ENCODE results near the gene MARCHF3.
"Not testable (repeated sequence)": the region's sequence is repeated elsewhere in the genome, so short reads cannot be mapped to it uniquely, and the experiment has no call there.

The MARCHF3 gene

DNA sequence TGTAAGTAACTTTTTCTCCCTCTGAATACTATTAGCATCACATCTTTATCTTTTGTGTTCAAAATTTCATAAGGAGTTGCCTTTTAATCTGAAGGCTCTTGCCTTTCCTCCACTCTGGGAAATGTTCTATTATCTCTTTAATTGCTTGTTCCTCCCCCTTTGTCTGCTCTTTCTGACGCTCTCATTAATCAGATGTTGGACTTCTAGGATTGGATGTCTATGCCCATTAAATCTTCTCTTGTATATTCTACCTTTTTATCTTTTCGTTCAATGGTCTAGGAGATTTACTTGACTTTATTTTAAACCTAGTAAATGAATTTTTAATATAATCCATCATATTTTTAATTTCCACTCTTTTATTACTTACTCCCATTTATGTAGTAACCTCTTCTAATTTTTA, 76.7 kb downstream of the MARCHF3 start:
- H3K27me3 ChIP-seq (ENCODE audit: insufficient read depth, low read length): no peaks in the 10 kb centered on the region
- no peaks in the 10 kb centered on the region for H3K4me1 ChIP-seq (ENCODE audit: insufficient read depth, low read length)
- no peaks in the 10 kb centered on the region for H3K9me3 ChIP-seq (ENCODE audit: insufficient read depth, low read depth, low read length)
- 100% methylated on average over 1 of the region's 2 CpGs for WGBS
- H3K27ac ChIP-seq (ENCODE audit: low read depth, low read length): no peak overlapping the region
- H3K36me3 ChIP-seq (ENCODE audit: insufficient read depth, low read length): no peaks in the 10 kb centered on the region
- no peak overlapping the region for H3K4me3 ChIP-seq (ENCODE audit: low read length)
- no peak overlapping the region for H3K9ac ChIP-seq (ENCODE audit: low read depth, low read length)

DNA sequence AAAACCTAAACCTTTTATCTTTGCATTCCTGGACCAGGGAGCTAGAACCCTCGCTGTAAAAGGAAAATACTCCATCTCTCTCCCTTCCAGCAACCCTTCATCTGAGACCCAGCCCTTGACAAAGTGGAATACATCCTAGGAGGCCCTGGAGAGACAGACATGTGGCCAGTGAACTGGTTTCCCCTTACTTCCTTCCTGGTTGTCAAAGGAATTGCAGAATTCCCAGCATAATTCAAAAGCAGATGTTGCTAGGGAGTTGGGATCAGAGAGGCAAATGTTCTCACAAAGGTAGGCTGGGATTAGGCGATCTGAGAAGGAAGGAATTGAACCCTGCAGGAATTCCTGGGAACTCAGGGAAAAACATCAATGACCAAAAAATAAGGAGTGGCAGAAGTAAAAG, 80.9 kb downstream of the MARCHF3 start:
- Histone ChIP-seq H3K27ac (ENCODE audit: low read depth, low read length) (no peak overlapping the region), H3K9me3 (ENCODE audit: insufficient read depth, low read depth, low read length) (no peaks in the 10 kb centered on the region), H3K9ac (ENCODE audit: low read depth, low read length) (no peak overlapping the region), H3K4me1 (ENCODE audit: insufficient read depth, low read length) (peaks cover 17% of the 10 kb centered on the region), H3K4me3 (ENCODE audit: low read length) (no peak overlapping the region), H3K36me3 (ENCODE audit: insufficient read depth, low read length) (no peaks in the 10 kb centered on the region), H3K27me3 (ENCODE audit: insufficient read depth, low read length) (no peaks in the 10 kb centered on the region)
- 92% methylated on average over 2 of the region's 2 CpGs for WGBS

DNA sequence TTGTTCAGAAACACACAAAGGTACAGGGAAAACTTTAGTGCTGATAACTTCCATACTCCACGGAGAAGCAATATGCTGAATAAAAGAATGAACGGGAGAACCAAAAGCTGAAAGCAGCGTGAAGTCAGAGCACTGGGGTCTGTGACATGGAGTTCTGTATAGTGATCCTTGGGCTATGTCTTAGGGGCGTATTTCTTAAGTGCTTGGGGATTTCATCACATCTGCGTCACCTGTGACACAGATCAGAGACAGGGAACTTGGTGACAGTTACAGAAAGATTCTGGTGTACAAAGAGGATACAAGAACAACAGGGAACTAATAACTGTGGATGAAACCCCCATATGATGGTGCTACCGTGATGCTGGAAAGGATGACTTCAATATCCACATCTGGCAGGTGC, 81.9 kb downstream of the MARCHF3 start:
- H3K27me3 ChIP-seq (ENCODE audit: insufficient read depth, low read length): no peaks in the 10 kb centered on the region
- 94% methylated on average over 6 of the region's 6 CpGs for WGBS

DNA sequence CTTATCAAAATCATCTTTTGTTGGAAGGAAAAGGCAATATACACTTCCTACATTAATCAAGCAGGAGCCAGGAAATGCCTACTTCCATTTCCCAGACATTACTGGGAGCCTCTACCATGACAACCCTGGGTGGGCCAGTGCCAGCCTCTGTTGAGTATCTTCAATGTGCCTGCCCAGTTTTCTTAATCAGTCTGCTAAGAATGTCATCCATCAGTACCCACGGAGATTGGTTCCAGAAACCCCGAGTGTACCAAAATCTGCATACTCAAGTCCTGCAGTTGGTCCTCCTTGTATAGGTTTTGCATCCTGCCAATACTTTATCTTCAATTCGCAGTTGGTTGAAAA, 82.4 kb downstream of the MARCHF3 start:
- Histone ChIP-seq H3K36me3 (ENCODE audit: insufficient read depth, low read length) (no peaks in the 10 kb centered on the region), H3K4me3 (ENCODE audit: low read length) (no peak overlapping the region), H3K27me3 (ENCODE audit: insufficient read depth, low read length) (no peaks in the 10 kb centered on the region), H3K9me3 (ENCODE audit: insufficient read depth, low read depth, low read length) (no peaks in the 10 kb centered on the region), H3K9ac (ENCODE audit: low read depth, low read length) (no peak overlapping the region), H3K27ac (ENCODE audit: low read depth, low read length) (no peak overlapping the region), H3K4me1 (ENCODE audit: insufficient read depth, low read length) (peaks cover 17% of the 10 kb centered on the region)
- 92% methylated on average over 3 of the region's 3 CpGs for WGBS

More for the DNA sequence above, 81.9 kb downstream of the MARCHF3 start:
- Histone ChIP-seq H3K4me3 (ENCODE audit: low read length) (no peak overlapping the region), H3K9me3 (ENCODE audit: insufficient read depth, low read depth, low read length) (no peaks in the 10 kb centered on the region), H3K36me3 (ENCODE audit: insufficient read depth, low read length) (no peaks in the 10 kb centered on the region), H3K4me1 (ENCODE audit: insufficient read depth, low read length) (peaks cover 17% of the 10 kb centered on the region), H3K27ac (ENCODE audit: low read depth, low read length) (no peak overlapping the region), H3K9ac (ENCODE audit: low read depth, low read length) (no peak overlapping the region)

DNA sequence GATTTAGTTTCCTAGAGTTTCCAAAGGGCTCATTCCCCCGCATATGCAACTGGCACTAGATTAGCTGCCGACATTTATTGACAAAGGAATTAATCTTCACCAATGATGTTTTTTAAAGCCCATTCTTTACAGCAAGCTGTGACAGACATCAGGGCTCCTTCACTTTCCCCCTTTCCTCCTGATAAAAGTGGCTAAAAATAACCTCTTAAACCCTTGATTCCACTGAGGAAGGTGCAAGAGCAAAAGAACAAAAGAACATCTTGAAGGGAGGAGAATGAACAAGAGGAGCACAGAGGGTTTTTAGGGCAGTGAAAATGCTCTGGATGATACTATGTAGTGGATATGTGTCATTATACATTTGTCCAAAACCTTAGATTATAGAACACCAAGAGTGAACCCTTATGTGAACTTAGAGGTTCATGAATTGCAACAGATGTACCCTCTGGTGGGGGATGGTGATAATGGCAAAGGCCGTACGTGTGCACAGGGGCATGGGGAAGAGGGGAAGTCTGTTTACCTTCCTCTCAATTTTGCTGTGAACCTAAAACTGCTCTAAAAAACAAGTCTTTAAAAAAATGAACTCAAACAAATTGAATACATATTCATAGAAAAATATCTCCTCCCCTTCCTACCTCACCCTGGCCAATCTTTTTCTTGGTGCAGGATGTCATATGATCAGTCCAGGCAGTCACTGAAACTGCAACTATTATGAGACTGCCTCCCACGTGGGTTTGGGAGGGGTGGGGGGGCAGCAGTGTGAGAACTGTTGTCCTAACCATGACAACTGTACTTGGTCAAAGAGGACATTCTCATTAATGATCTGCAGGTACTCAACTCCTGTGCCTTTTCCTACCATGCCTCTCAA, 83.0 kb downstream of the MARCHF3 start:
- Histone ChIP-seq H3K36me3 (ENCODE audit: insufficient read depth, low read length) (no peaks in the 10 kb centered on the region), H3K9ac (ENCODE audit: low read depth, low read length) (no peak overlapping the region), H3K4me3 (ENCODE audit: low read length) (no peak overlapping the region), H3K27me3 (ENCODE audit: insufficient read depth, low read length) (no peaks in the 10 kb centered on the region), H3K27ac (ENCODE audit: low read depth, low read length) (peak overlapping the region; percentile 66; the same call in 1 of the 2 replicates), H3K9me3 (ENCODE audit: insufficient read depth, low read depth, low read length) (no peaks in the 10 kb centered on the region), H3K4me1 (ENCODE audit: insufficient read depth, low read length) (peaks cover 17% of the 10 kb centered on the region)
- 70% methylated on average over 5 of the region's 5 CpGs for WGBS

DNA sequence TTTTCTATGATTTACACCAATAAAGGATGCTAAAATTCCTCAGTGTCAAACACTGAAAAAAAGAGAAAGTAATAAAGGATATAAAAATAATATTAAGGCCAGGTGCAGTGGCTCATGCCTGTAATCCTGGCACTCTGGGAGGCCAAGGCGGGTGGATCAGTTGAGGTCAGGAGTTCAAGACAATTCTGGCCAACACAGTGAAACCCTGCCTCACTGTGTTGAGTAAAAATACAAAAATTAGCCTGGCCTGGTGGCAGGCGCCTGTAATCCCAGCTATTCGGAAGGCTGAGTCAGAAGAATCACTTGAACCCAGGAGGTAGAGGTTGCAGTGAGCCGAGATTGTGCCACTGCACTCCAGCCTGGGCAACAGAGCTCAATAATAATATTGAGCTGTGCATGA, 87.5 kb downstream of the MARCHF3 start:
- H3K4me3 ChIP-seq (ENCODE audit: low read length); H3K9ac ChIP-seq (ENCODE audit: low read depth, low read length); H3K9me3 ChIP-seq (ENCODE audit: insufficient read depth, low read depth, low read length); H3K27ac ChIP-seq (ENCODE audit: low read depth, low read length); H3K36me3 ChIP-seq (ENCODE audit: insufficient read depth, low read length); H3K27me3 ChIP-seq (ENCODE audit: insufficient read depth, low read length): not testable (repeated sequence)
- 91% methylated on average over 4 of the region's 4 CpGs for WGBS
- H3K4me1 ChIP-seq (ENCODE audit: insufficient read depth, low read length): peaks cover 26% of the 10 kb centered on the region

DNA sequence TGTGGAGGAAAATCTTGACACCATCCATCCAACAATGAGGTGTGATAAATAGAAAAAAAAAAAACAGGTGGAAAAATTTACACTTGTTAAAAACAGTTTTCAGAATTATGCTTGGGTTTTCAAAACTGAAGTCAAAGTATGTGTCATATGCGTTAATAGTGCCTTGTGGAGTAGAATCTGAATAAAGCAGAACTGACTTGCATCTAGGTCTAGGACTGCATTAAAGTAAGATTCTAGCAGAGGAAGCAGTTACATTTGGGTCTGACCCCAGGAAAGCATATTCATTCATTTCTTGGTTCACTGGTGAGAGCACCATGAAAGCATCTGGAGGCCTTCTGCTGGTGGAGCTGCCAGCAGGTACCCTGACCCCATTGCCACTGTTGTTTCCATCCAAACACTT, 89.0 kb downstream of the MARCHF3 start:
- 97% methylated on average over 1 of the region's 1 CpG for WGBS
- no peak overlapping the region for H3K9ac ChIP-seq (ENCODE audit: low read depth, low read length)
- H3K4me3 ChIP-seq (ENCODE audit: low read length): no peak overlapping the region
- H3K36me3 ChIP-seq (ENCODE audit: insufficient read depth, low read length): no peaks in the 10 kb centered on the region
- no peaks in the 10 kb centered on the region for H3K27me3 ChIP-seq (ENCODE audit: insufficient read depth, low read length)
- peaks cover 12% of the 10 kb centered on the region; the same call in 1 of the 2 replicates for H3K4me1 ChIP-seq (ENCODE audit: insufficient read depth, low read length)
- no peaks in the 10 kb centered on the region for H3K9me3 ChIP-seq (ENCODE audit: insufficient read depth, low read depth, low read length)
- H3K27ac ChIP-seq (ENCODE audit: low read depth, low read length): no peak overlapping the region

DNA sequence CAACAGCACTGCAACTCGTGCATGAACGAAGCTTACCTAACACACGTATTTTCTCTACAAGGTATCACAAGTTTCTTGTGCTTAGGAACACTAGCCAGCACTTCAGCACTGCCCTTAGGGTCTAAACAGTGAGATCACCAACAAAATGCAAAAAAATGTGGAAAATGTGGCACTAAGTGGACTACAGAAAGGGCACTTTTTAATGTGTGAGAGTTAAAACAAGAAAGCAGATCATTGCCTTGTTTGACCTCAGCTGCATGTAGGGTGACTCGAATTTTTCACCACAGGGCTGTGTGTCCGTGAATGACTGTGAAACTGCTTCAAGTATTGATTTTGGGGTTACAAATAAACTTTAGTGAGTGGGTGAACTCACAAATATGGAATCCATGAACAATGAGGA, 90.5 kb downstream of the MARCHF3 start:
- H3K27ac ChIP-seq (ENCODE audit: low read depth, low read length): no peak overlapping the region
- H3K9ac ChIP-seq (ENCODE audit: low read depth, low read length): no peak overlapping the region
- WGBS: 90% methylated on average over 5 of the region's 5 CpGs
- H3K27me3 ChIP-seq (ENCODE audit: insufficient read depth, low read length): no peaks in the 10 kb centered on the region
- H3K4me3 ChIP-seq (ENCODE audit: low read length): no peak overlapping the region
- no peaks in the 10 kb centered on the region for H3K36me3 ChIP-seq (ENCODE audit: insufficient read depth, low read length)
- H3K9me3 ChIP-seq (ENCODE audit: insufficient read depth, low read depth, low read length): no peaks in the 10 kb centered on the region
- H3K4me1 ChIP-seq (ENCODE audit: insufficient read depth, low read length): peaks cover 12% of the 10 kb centered on the region; the same call in 1 of the 2 replicates

DNA sequence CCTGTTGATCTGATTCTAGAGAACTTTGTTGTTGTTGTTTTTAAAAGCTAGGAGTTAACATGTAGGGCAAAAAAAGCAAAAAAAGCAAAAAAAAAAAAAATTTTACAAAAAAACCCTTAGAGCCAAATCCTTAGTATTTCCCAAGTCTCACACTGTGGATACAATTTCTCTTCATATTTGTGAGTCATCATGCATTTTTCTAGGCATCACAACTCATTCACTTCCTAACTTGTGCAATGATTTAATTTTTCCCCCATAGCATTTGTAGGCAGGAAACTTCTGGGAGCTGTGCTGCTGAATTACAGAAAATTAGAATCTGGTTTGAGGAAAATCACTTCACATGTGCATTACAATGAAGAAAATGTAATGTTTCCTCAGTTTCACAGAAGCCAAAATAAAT, 91.9 kb downstream of the MARCHF3 start:
- no peak overlapping the region for H3K27ac ChIP-seq (ENCODE audit: low read depth, low read length)

DNA sequence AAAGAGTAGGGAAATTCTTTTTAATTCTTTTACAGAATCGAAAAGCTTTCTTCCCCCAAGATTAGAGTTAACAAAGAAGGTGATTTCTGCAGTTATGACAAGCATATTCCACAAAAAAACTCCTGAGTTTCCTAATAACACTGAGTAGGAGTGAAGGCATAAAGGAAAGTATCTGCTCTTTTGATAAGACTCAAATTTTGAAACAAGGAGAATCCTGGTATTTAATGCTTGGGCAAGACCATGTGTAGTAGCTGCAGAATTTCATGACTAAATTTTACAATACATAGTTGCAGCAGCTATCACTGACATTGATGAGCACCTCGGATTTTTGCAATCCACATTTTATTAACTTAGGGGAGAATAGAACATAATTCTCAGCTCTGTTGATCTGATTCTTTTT, 92.6 kb downstream of the MARCHF3 start:
- Histone ChIP-seq H3K36me3 (ENCODE audit: insufficient read depth, low read length) (no peaks in the 10 kb centered on the region), H3K27ac (ENCODE audit: low read depth, low read length) (no peak overlapping the region), H3K9ac (ENCODE audit: low read depth, low read length) (no peak overlapping the region), H3K4me1 (ENCODE audit: insufficient read depth, low read length) (peaks cover 12% of the 10 kb centered on the region; the same call in 1 of the 2 replicates), H3K27me3 (ENCODE audit: insufficient read depth, low read length) (no peaks in the 10 kb centered on the region), H3K9me3 (ENCODE audit: insufficient read depth, low read depth, low read length) (no peaks in the 10 kb centered on the region), H3K4me3 (ENCODE audit: low read length) (no peak overlapping the region)
- no CpG with 5 or more reads among the region's 2 CpGs for WGBS

More for the DNA sequence above, 91.9 kb downstream of the MARCHF3 start:
- Histone ChIP-seq H3K4me1 (ENCODE audit: insufficient read depth, low read length) (peaks cover 12% of the 10 kb centered on the region; the same call in 1 of the 2 replicates), H3K4me3 (ENCODE audit: low read length) (no peak overlapping the region), H3K36me3 (ENCODE audit: insufficient read depth, low read length) (no peaks in the 10 kb centered on the region), H3K9ac (ENCODE audit: low read depth, low read length) (no peak overlapping the region), H3K27me3 (ENCODE audit: insufficient read depth, low read length) (no peaks in the 10 kb centered on the region), H3K9me3 (ENCODE audit: insufficient read depth, low read depth, low read length) (no peaks in the 10 kb centered on the region)

DNA sequence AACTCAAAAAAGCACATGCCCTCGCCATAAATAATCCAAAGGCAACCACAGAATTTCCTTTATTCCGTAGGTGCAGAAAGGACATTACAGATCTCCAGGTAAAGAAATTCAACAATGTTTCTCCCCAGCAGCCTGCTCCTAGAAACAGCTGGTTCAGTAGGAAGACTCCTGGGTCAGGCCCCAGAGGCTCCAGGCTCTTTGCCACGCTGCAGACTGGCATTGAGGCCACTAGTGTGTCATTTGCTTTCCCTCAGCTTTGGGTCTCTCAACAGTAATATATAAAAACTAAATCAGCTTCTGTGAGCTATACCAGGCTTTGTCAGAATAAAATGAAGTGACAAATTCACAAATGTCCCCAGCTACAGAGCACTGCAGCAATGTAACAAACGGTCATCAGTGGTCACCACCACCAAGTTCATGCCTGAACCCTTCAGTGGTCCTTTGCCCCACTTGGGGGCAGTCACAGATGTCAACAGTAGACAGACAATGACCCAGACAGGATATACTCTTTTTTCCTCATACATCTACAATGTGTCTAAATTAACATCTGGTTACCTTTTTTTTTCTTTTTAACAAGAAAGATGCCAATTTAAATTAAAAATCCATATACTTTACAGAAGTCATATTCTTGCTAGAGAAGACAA, 93.5 kb downstream of the MARCHF3 start:
- H3K27ac ChIP-seq (ENCODE audit: low read depth, low read length): no peak overlapping the region
- H3K27me3 ChIP-seq (ENCODE audit: insufficient read depth, low read length): no peaks in the 10 kb centered on the region
- no peaks in the 10 kb centered on the region for H3K9me3 ChIP-seq (ENCODE audit: insufficient read depth, low read depth, low read length)
- WGBS: 92% methylated on average over 4 of the region's 4 CpGs
- H3K36me3 ChIP-seq (ENCODE audit: insufficient read depth, low read length): no peaks in the 10 kb centered on the region
- H3K9ac ChIP-seq (ENCODE audit: low read depth, low read length): no peak overlapping the region
- H3K4me1 ChIP-seq (ENCODE audit: insufficient read depth, low read length): peaks cover 12% of the 10 kb centered on the region; the same call in 1 of the 2 replicates
- no peak overlapping the region for H3K4me3 ChIP-seq (ENCODE audit: low read length)

All from HUES64 (cell line).